Stimulated activated CD4-positive, alpha-beta T cell treated with anti-CD3 and anti-CD28 coated beads, Interleukin-1b, Interleukin-23, amount 100 ng/mL, for 24 hours (primary cell): ENCODE data around the gene RGS11.

Source experiments
- DNase-seq, 4 experiments: peaks; one replicate each; pipeline ENCODE4 v3.0.0-alpha.2; 2020; ENCODE audit warnings: low read depth in 4 of 4, low spot score in 1 of 4

RGS11 gene

DNA sequence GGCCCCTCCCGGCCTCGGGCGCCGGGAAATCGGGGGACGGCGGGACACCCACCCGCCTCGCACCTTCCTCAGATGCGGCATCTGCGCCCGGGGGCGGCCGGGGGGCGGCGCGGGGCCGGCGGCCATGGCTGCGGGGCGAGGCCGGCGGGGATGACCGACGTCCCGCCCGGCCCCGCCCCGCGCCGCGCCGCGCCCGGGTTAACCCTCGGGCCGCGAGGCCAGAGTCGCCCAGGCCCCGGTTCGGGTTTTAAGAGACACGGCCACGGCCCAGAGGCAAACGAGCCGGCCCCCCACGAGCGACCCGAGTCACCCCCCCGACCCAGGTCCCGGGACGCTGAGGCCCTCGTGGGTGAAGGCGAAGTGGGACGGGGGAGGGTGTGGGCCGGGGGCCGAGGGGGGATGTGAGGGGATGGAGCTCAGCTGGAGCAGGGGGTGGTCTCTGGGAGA is at the start of gene RGS11:
Gene RGS11 (minus strand): TSS at position 159 of the 447 bp plus-strand sequence. CDS start 33 bp downstream, at position 126.
- DNase-seq: no peak

DNA sequence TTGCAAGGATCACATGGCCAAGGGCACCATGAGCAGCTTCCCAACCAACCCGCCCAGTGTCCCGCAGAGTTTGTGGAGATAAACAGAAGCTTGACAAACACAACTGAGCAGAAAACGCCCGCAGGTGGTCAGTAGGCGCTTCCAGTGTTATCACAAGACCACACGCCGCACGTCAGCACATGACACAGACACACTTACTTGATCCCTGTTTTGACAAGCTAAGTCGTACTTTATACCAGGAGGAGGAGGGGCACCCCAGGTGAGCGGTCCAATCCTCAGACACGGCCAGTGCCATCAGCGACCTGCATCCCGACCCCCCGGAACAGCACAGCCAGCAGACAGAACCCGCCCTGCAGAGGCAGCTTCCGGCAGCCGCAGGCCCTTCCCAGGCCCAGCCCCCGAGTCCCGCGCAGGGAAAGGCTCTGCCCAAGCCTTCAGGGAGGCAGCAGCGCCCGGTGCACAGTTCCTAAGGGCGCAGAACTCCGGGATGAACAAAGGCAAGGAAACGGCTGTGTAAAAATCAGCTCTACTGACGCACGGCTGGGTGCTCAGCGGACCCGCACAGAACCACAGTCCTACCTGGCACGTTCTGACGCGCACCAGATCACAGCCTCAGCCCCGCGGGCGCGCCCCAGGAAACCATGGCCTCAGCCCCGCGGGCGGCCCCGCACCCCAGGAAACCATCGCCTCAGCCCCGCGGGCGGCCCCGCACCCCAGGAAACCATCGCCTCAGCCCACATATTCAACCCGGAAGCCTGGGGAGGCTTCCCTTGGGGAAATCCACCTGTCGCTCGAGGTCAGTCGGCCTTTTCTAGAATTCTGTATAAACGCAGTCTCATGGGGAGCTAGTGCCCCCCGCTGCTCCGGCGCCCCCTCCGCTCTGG is 48.9 kb upstream of the RGS11 start:
- DNase-seq: peak in 3 of 4 experiments; percentile 26 to 32 (median 28)

DNA sequence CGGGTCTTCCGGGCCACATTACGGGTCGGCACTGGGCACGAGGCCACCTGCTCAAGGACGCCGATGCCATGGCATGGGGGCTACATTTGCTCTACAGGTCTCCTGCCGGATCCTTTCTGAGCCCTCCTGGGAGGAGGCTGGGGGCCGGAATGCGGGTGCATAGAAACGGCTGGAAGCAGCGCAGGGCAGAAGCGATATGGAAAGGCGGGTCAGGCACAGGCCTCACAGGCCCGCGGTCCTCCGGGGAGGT is 48.4 kb upstream of the RGS11 start:
- no peak for DNase-seq

DNA sequence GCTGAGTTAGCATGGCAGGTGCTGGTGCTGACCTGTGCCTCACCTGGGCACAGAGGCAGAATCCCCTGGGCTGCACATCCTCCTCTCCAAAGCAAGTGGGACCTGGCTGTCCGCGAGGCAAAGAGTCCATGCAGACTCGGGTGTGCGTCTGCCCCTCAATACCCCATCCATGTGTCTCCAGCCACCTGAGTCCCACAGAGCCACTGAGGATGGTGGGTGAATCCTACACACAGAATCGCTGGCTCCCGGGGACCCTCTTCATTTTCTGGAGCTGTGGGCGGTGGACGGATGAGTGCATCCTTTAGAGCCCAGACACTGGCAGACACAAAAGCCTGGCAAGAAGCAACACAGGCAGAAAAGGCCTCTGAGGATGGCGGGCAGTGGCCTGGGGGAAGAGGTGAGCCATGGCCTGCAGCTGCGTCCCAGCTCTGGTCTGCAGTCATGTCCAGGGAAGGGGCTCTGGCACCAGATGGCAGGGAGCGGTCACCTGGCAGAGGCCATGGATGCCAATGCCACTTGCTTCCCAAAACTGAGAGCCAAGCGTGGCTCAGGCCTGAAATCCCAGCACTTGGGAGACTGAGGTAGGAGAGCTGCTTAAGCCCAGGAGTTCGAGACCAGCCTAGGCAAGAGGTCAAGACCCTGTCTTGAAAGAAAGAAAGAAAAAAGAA is 46.9 kb upstream of the RGS11 start:
- no peak for DNase-seq

DNA sequence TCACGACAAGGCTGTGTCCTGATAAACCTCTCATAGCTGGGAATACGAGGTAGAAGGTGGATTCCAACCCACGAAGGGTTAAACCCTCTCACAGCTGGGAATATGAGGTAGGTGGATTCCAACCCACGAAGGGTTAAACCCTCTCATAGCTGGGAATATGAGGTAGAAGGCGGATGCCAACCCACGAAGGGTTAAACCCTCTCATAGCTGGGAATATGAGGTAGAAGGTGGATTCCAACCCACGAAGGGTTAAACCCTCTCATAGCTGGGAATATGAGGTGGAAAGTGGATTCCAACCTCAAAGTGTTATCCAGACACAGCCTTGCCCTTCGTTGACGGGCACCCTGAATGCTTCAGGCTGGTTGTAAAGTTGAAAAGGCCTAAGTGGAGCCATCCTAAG is 45.8 kb upstream of the RGS11 start:
- no peak for DNase-seq

DNA sequence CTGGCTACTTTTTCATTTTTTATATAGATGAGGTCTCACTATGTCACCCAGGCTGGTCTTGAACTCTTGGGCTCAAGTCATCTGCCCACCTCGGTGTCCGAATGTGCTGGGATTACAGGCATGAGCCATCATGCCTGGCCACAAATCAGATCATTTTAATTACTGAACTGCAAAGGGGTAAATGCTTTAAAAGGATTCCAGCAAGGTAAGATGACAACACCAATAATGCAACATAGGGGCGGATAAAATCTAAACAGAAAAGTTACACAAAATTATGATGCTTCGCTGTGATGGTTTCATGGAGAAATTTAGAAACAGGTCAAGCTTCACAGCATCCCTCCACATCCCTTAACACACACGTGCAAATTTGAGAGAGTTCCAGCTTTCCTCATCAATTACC is 44.5 kb upstream of the RGS11 start:
- no peak for DNase-seq

DNA sequence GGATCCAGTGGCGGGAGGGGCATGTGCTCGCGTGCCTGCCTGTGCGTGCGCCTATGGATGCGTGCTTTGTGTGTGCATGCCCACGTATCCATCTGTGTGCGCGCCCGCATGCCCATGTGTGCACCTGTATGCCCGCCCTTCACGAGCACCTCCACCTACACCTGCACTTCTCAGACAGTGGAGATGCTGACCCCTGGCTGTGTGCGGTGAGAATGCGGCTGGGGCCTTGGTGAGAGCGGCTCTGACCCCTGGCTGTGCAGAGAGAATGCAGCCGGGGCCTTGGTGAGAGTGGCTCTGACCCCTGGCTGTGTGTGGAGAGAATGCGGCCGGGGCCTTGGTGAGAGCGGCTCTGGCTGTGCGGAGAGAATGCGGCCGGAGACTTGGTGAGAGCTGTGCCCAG is 42.9 kb upstream of the RGS11 start:
- no peak for DNase-seq

DNA sequence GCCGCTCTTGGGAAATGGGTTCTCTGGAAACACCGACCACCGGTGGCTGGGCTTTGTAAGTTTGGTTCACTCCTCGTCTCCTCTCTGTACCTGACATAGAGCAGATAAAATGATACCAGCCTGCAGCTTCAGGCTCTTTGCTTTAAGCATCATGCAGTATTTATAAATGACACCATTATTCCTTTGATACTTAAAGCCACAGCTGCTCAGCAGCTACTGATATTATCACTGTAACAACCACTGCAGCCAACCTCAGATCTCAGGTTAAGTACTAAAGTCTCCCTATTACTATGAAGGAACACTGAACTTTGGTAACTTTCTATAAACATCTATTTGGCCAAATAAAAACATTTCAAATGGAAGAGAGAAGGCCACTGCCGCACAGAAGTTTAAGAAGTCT is 41.8 kb upstream of the RGS11 start:
- no peak for DNase-seq

DNA sequence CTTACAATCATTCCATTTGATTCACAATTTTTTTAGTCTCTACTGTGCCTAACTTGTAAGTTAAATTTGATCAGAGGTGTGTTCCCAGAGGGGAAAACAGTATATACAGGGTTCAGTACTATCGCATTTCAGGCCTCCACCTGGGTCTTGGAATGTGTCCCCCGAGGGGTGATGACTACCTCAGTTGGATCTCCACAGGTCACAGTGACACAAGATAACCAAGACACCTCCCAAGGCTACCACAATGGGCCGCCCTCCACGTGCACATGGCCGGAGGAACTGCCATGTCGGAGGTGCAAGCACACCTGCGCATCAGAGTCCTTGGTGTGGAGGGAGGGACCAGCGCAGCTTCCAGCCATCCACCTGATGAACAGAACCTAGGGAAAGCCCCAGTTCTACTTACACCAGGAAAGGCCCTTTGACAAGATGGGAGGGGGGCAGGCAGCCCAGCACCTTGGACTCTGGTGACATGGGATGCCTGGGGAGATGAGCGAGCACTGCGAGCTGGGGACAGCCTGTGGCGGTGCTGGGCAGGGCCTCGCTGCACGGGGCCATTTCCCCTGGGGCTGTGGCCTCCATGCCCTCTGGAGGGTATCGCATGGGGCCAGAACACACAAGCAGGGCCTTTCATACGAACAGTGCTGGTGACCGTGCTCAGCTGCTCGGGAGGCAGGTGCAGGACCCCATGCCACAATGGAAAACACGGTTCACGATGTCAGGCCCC is 41.2 kb upstream of the RGS11 start:
- DNase-seq: no peak

DNA sequence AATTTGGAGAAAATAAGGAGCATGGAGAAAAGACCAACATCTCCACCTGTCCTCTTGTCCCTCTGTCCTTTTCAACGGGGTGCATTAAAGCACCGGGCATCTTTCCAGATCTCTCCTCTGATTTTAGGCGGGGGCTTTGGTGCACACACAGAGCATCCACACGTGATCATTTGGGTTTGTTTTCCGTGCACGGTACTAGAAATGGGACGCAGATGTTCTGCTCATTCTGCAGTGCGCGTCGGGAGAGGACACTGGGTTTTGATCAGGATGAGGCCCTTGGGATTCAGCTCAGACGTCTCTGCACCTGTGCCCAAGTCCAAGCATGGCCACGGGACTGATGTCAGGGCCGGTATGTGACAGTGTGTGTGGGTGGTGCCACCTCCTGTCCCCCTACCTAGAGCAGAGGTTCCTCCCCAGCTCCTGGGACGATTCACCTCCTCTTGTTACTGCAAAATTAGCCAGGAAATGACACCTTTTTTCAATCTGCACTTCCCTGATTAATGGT is 39.1 kb upstream of the RGS11 start:
- no peak for DNase-seq

DNA sequence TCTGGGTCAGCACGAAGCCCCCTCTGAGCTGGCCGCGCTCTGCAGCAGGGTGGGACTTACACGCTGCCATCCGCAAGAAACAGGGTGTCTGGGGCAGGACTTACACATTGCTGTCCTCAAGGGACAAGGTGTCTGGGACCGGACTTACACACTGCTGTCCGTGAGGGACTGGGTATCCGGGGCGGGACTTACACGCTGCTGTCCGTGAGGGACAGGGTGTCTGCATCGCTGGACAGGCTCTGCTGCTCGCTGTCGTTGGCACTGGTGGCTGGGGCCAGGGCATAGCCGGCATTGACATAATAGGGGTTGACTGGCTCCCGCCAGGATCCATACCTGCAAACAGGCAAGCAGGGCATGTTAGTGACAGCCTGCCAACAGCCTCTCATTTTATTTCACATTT is 38.6 kb upstream of the RGS11 start:
- no peak for DNase-seq

DNA sequence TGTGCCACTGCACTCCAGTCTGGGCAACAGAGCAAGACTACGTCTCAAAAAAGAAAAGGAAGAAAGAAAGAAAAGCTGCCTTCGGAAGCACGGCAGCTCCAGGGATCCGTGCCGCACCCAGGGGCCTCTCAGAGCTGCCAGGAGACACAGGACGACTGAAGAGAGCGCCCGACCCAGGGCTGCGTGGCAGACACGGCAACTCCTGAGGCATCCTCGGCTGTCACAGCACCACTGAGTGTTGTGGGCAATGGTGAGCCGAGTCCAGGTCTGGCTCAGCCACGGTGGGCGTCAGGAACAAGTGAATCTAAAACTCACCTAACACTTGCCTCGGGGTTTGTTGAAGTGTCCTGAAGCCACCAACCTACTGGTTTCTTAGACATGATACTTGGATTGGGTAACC is 36.0 kb upstream of the RGS11 start:
- no peak for DNase-seq

DNA sequence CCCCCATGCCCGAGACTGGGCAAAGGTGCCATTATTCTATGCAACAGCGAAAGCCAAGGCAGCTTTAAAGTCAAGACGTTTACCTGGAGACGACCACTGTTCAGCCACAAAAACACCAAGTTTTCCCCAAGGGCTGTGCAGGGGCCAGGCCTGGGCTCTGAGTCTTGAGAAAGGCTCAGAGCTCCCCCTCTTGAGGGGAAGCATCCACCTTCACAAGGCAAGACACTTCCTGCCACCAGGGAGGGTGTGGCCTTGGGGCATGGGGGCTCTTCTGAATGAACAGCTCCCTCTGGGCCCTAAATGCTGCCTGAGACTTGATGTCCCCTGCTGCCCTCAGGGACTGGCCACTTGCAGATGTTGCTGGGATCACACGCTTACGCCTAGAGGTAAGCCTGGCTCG is 33.7 kb upstream of the RGS11 start:
- no peak for DNase-seq

DNA sequence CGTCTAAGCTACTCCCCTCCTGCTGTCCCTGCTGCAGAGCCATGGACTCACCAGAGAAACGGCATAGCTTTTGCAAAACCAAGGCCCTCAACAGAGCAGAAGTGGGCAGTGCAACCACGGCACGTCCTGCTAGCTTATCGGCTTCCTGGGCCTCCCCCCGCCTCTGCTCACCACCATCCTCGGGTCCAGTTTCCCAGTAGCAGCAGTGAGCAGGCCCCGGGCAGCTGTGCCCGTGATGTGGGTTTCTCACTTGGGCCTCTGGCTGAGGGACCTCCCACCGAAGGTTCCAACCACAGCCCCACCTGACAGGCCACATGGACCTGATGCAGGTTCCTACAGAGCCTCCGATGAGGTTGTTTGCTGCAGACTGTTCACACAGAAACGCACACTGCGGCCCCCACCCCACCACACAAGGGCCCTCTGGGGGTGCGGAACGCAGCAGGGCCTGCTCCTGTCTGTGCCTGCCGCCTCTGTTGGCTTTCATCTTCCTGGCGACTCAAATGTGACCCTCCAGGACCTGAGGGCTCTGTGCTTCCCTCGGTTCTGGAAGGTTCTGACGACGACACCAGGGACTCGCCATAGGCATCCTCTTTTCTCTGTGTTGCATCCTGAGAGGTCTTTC is 32.1 kb upstream of the RGS11 start:
- DNase-seq: no peak

DNA sequence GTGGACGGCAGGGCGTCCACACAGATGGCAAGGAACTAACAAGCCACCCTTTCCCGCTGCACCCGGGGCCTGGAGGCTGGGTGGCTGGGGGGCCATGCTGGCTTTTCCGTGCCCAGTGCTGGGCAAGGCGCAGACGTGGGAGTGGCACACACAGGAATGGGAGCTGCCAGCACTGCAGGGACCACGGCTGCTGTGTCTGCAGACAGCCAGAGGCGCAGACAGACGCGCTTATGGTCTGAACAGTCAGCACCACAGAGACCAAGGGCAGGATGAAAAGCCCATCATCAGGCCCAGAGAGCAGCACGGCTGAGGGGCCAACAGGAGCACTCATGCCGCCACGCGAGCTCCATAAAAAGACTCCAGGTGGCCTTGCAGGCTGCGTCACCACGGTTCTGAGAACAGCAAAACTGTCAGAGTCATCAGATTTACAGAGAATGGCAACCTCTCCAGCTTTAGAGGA is 31.2 kb upstream of the RGS11 start:
- DNase-seq: no peak

DNA sequence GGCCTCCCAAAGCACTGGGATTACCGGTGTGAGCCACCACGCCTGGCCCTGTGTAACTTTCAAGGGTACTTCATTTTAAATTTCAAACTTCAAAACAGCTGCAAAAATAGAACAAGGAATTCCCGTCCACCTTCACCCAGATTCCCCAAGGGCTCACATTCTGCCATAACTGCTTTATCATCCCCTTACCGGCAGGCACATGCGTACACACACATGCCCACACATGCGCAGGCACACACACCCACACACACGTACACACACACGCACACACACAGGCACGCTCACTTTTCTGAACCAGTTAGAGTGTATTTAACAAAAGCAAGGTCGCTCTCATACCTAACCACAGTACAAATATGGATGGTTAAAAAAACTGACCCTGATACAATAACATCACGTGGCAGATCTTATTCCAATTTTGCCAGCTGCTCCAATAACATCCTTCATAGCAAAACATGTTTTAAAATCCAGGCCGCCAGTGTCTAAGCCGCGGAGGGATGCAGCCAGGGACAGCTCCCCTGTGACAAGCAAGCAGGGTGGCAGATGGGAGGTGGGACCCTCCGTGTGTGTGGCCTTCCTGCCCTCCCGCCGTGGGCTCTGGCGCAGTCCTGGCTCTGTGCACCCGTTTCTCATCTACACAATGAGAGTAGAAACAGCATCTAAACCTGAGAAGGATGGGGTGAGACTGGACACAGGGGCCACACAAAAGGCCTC is 30.3 kb upstream of the RGS11 start:
- no peak for DNase-seq

DNA sequence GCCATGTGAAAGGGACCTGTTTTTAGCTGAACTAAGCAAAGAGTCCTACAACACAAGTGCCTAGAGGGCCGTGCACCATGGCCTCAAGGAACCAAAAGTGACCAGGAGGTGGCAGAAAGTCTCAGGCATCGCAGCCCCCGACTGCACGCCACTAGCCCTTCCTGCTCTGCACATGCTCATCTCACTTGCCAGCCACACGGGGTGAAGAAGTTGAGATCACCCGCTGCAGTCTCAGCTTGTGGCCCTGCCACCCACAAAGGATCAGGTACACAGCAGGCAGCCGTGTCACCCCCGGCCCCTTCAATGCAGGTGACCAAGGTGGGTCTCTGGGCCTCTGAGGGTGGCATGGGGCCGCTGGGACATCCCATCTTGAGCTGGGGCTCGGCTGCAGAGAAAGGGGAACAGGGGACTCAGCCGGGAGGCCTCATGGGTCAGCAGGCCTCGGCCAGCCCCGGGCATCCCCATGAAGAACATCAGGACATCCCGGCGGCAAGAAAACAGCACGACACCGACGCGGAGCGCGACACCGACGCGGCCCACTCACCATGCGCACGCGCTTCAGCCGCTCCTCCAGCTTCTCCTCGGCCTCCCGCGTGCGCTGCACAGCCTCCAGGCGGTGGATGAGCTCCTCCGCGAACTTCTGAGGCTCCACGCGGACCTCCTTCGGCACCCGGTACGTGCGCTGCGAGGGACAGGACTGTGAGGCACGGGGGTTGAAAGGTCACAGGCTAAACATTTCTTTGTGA is 28.2 kb upstream of the RGS11 start:
- no peak for DNase-seq

DNA sequence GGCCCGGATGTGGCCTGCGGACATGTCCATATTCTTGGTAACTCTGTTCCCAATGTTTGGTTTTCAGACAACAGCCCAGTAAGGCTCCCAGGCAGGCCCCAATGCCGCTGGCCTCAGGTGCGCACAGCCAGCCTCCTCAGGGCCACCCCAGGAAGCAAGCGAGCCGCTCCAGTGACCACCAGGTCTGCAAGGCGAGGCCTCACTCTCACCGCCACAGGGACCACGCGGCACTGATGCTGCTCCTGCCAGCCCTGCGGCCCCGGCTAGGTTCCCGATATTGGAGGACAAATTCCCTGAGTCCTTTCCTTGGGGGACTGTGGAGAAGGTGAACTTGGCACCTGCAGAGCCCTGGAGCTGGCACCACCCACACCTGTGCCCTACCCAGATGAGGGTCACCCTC is 26.2 kb upstream of the RGS11 start:
- DNase-seq: no peak

DNA sequence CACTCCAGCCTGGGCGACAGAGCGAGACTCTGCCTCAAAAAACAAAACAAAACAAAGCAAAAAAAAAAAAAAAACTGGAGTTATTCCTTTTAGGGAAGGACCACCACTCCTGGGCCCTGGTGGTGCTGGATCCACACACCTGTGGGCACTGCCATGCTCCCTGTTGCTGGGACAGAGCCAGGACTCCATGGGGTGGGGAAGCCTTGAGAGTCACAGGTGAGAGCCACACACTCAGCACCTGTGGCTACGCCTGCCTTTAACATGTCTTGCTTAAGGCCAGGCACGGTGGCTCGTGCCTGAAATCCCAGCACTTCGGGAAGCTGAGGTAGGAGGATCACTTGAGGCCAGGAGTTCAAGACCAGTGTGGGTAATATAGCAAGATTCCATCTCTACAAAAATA is 25.5 kb upstream of the RGS11 start:
- DNase-seq: no peak

DNA sequence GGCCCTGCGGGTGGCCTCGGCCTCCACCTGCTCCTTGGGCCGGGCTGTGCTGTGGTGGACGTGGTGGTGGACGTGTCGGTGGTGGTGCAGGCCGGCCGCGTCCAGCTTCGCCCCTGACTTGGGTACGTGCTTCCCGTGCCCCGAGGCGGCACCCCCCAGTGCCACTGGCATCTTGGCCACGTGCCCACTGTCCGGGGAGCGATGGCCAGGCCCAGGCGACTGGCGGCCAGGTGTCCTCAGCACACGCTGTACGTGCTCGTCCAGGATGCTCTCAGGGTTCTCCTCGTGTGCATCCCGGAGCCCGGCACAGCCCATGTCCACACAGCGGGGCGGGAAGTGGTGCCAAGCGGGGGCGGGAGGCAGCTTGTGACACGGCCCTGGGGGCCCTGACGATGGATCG is 22.1 kb upstream of the RGS11 start:
- DNase-seq: no peak
